AG09309 (cell line): ENCODE data around the gene MMRN1.
"Not testable (repeated sequence)": the region's sequence is repeated elsewhere in the genome, so short reads cannot be mapped to it uniquely, and the experiment has no call there.

Experiments
- DNase-seq: peaks from one replicate; pipeline ENCODE4 v3.0.0-alpha.2; 2010; ENCODE audit warnings: low read depth
- H3K4me3 ChIP-seq: 2 replicates; pipeline ENCODE4 v1.5.1; 2011; ENCODE audit warnings: mild to moderate bottlenecking, low read depth, low read length, moderate library complexity; ENCODE audit not compliant: control insufficient read depth
- TF ChIP-seq, protein P1 (sequence below): IDR thresholded peaks from 2 replicates; pipeline ENCODE4 v1.5.1; 2011; ENCODE audit warnings: mild to moderate bottlenecking, low read depth, low read length, inconsistent platforms; ENCODE audit not compliant: insufficient read depth, control insufficient read depth; ENCODE audit errors: missing control alignments

The MMRN1 gene

DNA sequence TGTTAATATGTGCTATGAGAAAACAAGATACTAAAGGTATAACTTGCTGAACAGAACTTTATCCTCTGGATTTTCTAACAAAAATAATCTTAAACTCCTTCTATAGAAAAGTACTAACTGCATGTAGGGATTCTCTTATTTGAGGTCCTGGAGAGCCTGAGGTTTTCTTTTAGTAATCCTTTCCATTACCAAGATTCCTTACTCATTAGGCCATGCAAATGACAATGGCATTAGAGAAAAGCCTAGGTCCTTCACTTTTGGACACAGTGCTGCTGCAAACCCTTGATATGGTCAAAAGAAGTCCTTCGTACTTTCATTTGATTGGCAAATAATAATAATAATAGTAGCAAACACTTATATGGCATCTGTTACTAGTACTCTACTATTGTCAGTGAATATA is 3.2 kb downstream of the MMRN1 start:
- DNase-seq: no peak
- TF ChIP-seq, protein P1, sequence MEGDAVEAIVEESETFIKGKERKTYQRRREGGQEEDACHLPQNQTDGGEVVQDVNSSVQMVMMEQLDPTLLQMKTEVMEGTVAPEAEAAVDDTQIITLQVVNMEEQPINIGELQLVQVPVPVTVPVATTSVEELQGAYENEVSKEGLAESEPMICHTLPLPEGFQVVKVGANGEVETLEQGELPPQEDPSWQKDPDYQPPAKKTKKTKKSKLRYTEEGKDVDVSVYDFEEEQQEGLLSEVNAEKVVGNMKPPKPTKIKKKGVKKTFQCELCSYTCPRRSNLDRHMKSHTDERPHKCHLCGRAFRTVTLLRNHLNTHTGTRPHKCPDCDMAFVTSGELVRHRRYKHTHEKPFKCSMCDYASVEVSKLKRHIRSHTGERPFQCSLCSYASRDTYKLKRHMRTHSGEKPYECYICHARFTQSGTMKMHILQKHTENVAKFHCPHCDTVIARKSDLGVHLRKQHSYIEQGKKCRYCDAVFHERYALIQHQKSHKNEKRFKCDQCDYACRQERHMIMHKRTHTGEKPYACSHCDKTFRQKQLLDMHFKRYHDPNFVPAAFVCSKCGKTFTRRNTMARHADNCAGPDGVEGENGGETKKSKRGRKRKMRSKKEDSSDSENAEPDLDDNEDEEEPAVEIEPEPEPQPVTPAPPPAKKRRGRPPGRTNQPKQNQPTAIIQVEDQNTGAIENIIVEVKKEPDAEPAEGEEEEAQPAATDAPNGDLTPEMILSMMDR: no peak
- H3K4me3 ChIP-seq: no peak overlapping the region

GRCh38 chr4:89898304-89898716 is 3.7 kb downstream of the MMRN1 start:
- TF ChIP-seq, protein P1: no peak
- no peak for DNase-seq
- H3K4me3 ChIP-seq: no peak overlapping the region

DNA sequence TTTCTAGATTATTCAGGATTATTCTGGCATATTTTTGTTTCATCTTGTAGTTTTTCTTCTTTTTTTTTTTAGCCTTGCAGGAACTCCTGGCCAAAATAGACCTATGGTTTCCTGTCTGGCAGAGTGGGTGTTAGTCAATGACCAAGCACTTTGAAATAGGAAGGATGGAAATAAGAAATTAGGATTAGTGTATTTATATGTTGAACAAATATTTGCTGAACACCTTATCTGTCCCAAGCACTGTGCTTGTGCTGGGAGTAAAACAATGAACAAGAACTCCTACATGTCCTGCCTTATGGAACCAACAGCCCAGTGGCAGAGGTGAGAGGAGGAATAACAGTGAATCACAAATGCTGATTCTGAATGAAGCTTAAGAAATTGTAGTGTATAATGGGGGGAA is 4.5 kb downstream of the MMRN1 start:
- no peak for DNase-seq
- TF ChIP-seq, protein P1: no peak
- H3K4me3 ChIP-seq: no peak overlapping the region

GRCh38 chr4:89899854-89900253 is 5.2 kb downstream of the MMRN1 start:
- no peak for DNase-seq
- TF ChIP-seq, protein P1: no peak
- H3K4me3 ChIP-seq: no peak overlapping the region

DNA sequence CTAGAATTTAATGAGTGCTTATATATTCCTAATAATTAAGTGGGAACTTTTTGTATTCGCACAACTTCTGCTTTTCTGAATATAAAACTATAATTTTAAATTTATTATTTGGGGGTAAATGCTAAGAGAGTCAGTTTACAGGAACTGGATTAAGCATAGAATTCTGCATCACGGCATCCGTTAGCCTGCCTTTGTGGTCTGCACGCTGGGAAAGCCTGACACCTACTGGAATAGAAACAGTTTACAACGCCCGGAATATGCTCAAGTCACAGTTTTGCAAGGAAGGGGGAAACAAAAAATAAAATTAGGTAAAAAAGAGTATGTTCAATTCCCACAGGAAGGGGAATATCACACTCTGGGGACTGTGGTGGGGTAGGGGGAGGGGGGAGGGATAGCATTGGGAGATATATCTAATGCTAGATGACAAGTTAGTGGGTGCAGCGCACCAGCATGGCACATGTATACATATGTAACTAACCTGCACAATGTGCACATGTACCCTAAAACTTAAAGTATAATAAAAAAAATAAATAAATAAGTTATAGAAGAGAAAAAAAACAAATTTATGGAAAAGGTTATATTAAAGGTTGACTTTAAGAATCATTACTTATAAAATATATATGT is 7.3 kb downstream of the MMRN1 start:
- TF ChIP-seq, protein P1: peak; percentile 83
- H3K4me3 ChIP-seq, DNase-seq: not testable (repeated sequence)

- H3K4me3 ChIP-seq: no peak overlapping the region
- TF ChIP-seq, protein P1: no peak
- no peak for DNase-seq
Observed at GRCh38 chr4:89904524-89904923, 9.9 kb downstream of the MMRN1 start.
